BE2C (cell line): ENCODE measurements around the gene EIF5B.

Source experiments
- DNase-seq: peaks from one replicate; pipeline ENCODE4 v3.0.0-alpha.2; 2020
- H3K27me3 ChIP-seq: fragments of 250-450 bp; sonication (Bioruptor Pico); 2 replicates; pipeline ENCODE4 v1.5.1; 2020; ENCODE audit warnings: mild to moderate bottlenecking
- H3K36me3 ChIP-seq: fragments of 250-450 bp; sonication (Bioruptor Pico); 2 replicates; pipeline ENCODE4 v1.5.1; 2020; ENCODE audit warnings: mild to moderate bottlenecking
- H3K4me1 ChIP-seq: fragments of 250-450 bp; sonication (Bioruptor Pico); 2 replicates; pipeline ENCODE4 v1.5.1; 2020
- H3K4me3 ChIP-seq: 2 replicates; pipeline ENCODE4 v1.5.1; 2011; ENCODE audit warnings: low read depth, low read length
- H3K9me3 ChIP-seq: fragments of 250-450 bp; sonication (Bioruptor Pico); 2 replicates; pipeline ENCODE4 v1.5.1; 2020
- TF ChIP-seq, protein P1 (sequence below): IDR thresholded peaks from 2 replicates; pipeline ENCODE4 v1.5.1; 2012; ENCODE audit warnings: mild to moderate bottlenecking, low read depth, low read length

Gene EIF5B

DNA sequence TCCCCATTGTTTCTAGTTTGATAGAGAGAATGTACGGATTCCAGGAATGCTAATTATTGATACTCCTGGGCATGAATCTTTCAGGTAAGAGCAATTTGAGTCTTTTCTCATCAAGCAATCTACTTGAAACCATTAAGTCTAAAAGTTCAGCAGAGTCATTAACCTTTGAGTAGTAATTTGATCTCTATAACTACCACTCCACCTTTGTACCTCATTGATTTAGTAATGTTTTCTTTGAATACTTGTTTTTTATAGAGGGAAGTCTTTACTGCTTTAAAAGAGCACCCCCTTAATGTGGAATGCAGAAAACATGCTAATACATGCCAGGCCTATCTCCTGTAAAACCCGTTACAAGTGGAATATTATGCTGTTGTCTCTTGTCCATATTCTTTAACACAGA lies 45.0 kb downstream of the EIF5B start:
- H3K4me1 ChIP-seq: no peaks in the 10 kb centered on the region
- TF ChIP-seq, protein P1, sequence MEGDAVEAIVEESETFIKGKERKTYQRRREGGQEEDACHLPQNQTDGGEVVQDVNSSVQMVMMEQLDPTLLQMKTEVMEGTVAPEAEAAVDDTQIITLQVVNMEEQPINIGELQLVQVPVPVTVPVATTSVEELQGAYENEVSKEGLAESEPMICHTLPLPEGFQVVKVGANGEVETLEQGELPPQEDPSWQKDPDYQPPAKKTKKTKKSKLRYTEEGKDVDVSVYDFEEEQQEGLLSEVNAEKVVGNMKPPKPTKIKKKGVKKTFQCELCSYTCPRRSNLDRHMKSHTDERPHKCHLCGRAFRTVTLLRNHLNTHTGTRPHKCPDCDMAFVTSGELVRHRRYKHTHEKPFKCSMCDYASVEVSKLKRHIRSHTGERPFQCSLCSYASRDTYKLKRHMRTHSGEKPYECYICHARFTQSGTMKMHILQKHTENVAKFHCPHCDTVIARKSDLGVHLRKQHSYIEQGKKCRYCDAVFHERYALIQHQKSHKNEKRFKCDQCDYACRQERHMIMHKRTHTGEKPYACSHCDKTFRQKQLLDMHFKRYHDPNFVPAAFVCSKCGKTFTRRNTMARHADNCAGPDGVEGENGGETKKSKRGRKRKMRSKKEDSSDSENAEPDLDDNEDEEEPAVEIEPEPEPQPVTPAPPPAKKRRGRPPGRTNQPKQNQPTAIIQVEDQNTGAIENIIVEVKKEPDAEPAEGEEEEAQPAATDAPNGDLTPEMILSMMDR: no peak
- no peaks in the 10 kb centered on the region for H3K27me3 ChIP-seq
- no peak for DNase-seq
- no peaks in the 10 kb centered on the region for H3K9me3 ChIP-seq
- H3K36me3 ChIP-seq: peaks cover 5% of the 10 kb centered on the region
- no peak overlapping the region for H3K4me3 ChIP-seq

DNA sequence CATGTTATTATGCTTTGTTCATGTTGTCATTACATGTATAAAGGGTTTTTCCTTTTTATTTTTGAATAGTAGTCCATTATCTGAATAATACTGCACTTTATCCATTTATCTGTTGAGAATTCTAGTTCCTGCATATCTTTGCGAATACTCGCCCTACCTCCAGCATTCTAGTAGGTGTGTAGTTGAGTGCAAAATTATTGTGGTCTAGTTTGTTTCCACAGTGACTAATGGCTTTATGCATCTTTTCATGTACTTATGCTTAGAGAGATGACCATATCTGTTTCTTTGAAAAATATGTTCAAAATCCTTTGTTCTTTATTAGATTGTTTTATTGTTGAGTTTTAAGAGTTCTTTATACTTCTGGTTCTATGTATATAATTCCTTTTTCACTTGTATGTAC lies 48.8 kb downstream of the EIF5B start:
- DNase-seq: no peak

DNA sequence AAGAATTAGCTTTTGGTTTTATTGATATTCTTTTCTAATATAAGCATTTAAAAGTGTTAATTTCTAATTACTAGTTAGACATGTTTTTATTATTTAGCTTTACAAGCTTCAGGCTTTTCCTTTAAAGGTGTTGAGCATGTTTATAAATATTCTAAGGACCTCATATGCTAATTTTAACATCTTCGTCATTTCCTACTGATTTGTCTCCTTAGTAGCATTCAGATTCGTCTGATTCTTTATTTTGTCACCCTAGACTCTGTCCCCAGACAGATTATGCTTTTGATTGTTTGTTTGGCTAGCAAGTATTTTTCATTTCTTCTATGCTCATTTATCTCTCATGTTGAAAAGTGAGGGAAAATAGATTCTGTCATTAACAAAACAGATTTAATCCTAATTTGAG lies 51.7 kb downstream of the EIF5B start:
- peaks cover 13% of the 10 kb centered on the region for H3K36me3 ChIP-seq
- H3K4me3 ChIP-seq: no peak overlapping the region
- H3K9me3 ChIP-seq: no peaks in the 10 kb centered on the region
- H3K4me1 ChIP-seq: no peaks in the 10 kb centered on the region
- TF ChIP-seq, protein P1: no peak
- no peaks in the 10 kb centered on the region for H3K27me3 ChIP-seq
- no peak for DNase-seq

More for the DNA sequence above, 48.8 kb downstream of the EIF5B start:
- Histone ChIP-seq H3K9me3 (no peaks in the 10 kb centered on the region), H3K4me1 (no peaks in the 10 kb centered on the region), H3K36me3 (peaks cover 8% of the 10 kb centered on the region), H3K27me3 (no peaks in the 10 kb centered on the region), H3K4me3 (no peak overlapping the region)
- TF ChIP-seq, protein P1: no peak

DNA sequence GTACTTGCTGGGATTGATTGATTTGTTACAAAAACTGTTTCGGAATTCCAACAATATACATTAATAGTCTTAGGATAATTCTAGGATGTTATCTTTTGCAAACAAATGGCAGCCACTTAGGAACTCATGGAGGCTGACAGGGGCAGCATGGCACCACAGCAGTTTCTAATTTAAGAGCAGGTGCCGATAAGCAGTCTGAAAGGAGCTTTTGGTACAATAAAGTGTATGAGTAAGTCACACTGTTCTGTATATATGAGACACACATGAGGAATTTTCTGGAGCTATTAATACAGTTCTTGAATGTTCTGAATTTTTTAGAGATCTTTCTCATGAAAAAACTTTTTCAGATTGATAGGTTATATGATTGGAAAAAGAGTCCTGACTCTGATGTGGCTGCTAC lies 52.2 kb downstream of the EIF5B start:
- no peak for DNase-seq
- Histone ChIP-seq H3K27me3 (no peaks in the 10 kb centered on the region), H3K4me3 (no peak overlapping the region), H3K36me3 (peaks cover 17% of the 10 kb centered on the region), H3K4me1 (no peaks in the 10 kb centered on the region), H3K9me3 (no peaks in the 10 kb centered on the region)
- TF ChIP-seq, protein P1: no peak

DNA sequence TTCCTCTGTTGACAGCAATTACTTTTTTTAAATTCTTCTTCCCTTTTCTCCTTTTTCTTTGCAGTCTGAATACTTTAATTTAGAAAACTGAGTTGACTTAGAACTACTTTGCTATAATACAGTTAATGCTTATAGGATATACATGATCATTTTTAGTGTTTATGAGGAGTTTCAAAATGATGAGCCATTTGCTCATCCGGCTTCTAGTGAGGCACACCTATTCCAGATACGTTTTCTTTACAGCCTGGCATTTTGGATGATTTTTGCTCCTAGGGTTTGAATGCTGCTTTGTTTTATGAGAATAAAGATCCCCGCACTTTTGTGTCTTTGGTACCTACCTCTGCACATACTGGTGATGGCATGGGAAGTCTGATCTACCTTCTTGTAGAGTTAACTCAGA lies 52.8 kb downstream of the EIF5B start:
- no peaks in the 10 kb centered on the region for H3K27me3 ChIP-seq
- no peak overlapping the region for H3K4me3 ChIP-seq
- no peaks in the 10 kb centered on the region for H3K9me3 ChIP-seq
- TF ChIP-seq, protein P1: no peak
- no peaks in the 10 kb centered on the region for H3K4me1 ChIP-seq
- peaks cover 23% of the 10 kb centered on the region for H3K36me3 ChIP-seq
- DNase-seq: no peak

DNA sequence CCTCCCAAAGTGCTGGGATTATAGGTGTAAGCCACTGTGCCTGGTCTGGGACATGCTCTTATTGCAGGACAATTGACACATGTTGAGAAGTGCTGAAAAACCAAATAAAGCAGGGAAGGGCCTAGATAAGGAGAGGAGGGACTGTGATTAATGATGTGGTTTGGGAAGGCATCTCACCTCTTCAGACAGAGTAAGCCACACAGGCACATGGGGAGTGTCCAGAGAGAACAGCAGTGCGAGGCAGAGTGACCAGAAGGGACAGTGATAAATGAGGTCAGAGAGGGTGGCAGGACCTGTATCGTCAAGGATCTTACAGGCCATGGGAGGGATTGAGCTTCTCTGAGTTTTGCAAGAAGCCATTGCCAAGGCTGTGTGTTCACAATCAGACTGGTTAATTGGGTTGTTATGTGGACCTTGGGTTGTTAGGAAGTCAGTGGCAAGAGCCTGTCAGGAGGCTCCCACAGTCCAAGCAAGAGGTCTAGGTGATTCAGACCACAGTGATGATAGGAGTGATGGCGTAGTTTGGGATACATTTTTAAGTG lies 58.5 kb downstream of the EIF5B start:
- Histone ChIP-seq H3K9me3 (no peaks in the 10 kb centered on the region), H3K36me3 (peaks cover 43% of the 10 kb centered on the region), H3K27me3 (no peaks in the 10 kb centered on the region), H3K4me1 (no peaks in the 10 kb centered on the region), H3K4me3 (no peak overlapping the region)
- no peak for DNase-seq
- TF ChIP-seq, protein P1: no peak
